ENCODE measurements around the gene MTUS2.

MTUS2 gene

GRCh38 chr13:29174093-29174492 lies 354.0 kb downstream of the MTUS2 start:
- H3K4me1 Mint-ChIP-seq, result no peaks in the 10 kb centered on the region
- peaks cover 27% of the 10 kb centered on the region for H3K9me3 Mint-ChIP-seq

GRCh38 chr13:29175250-29175873 lies 355.2 kb downstream of the MTUS2 start:
- Mint-ChIP-seq H3K27ac (no peak overlapping the region), H3K4me1 (no peaks in the 10 kb centered on the region), H3K27me3 (ENCODE audit: low read depth, poor library complexity) (no peaks in the 10 kb centered on the region), H3K4me3 (no peak overlapping the region), H3K9me3 (peaks cover 27% of the 10 kb centered on the region), H3K36me3 (ENCODE audit: low read depth) (no peaks in the 10 kb centered on the region)
- TF ChIP-seq, protein P1, sequence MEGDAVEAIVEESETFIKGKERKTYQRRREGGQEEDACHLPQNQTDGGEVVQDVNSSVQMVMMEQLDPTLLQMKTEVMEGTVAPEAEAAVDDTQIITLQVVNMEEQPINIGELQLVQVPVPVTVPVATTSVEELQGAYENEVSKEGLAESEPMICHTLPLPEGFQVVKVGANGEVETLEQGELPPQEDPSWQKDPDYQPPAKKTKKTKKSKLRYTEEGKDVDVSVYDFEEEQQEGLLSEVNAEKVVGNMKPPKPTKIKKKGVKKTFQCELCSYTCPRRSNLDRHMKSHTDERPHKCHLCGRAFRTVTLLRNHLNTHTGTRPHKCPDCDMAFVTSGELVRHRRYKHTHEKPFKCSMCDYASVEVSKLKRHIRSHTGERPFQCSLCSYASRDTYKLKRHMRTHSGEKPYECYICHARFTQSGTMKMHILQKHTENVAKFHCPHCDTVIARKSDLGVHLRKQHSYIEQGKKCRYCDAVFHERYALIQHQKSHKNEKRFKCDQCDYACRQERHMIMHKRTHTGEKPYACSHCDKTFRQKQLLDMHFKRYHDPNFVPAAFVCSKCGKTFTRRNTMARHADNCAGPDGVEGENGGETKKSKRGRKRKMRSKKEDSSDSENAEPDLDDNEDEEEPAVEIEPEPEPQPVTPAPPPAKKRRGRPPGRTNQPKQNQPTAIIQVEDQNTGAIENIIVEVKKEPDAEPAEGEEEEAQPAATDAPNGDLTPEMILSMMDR (IDR thresholded peaks at IDR 0.05), result no peak
- no peak for DNase-seq

More at GRCh38 chr13:29174093-29174492, 354.0 kb downstream of the MTUS2 start:
- Mint-ChIP-seq H3K27me3 (ENCODE audit: low read depth, poor library complexity) (no peaks in the 10 kb centered on the region), H3K4me3 (no peak overlapping the region), H3K27ac (no peak overlapping the region), H3K36me3 (ENCODE audit: low read depth) (no peaks in the 10 kb centered on the region)
- no peak for DNase-seq
- TF ChIP-seq, protein P1 (IDR thresholded peaks at IDR 0.05), result no peak

- Mint-ChIP-seq H3K9me3 (peaks cover 40% of the 10 kb centered on the region), H3K27ac (no peak overlapping the region), H3K36me3 (ENCODE audit: low read depth) (peaks cover 2% of the 10 kb centered on the region), H3K27me3 (ENCODE audit: low read depth, poor library complexity) (no peaks in the 10 kb centered on the region), H3K4me1 (no peaks in the 10 kb centered on the region), H3K4me3 (no peak overlapping the region)
- no peak for DNase-seq
- TF ChIP-seq, protein P1 (IDR thresholded peaks at IDR 0.05), result no peak
Observed at GRCh38 chr13:29180055-29180454, 359.9 kb downstream of the MTUS2 start.

DNA sequence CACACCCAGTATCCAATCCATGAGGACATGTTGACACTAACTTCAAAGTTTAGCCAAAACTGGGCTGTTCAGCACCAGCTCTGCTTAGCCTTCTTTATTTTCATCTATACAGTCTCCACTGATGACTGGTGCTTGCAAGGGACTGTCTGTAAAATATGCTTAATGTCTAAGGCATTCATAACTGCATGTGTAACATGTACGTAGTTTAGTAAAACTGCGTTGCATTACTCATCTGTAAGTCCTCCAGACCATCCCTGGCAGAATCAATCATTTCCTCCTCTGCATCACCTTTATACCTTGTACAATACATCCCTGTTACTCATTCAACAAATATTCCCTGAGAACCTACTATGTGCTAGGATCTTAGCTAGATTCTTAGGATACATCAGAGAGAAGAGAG lies 362.1 kb downstream of the MTUS2 start:
- no peaks in the 10 kb centered on the region for H3K4me1 Mint-ChIP-seq
- no peak for DNase-seq
- no peak overlapping the region for H3K27ac Mint-ChIP-seq
- H3K27me3 Mint-ChIP-seq (ENCODE audit: low read depth, poor library complexity), result no peaks in the 10 kb centered on the region
- no peak overlapping the region for H3K4me3 Mint-ChIP-seq
- peaks cover 6% of the 10 kb centered on the region for H3K36me3 Mint-ChIP-seq (ENCODE audit: low read depth)
- TF ChIP-seq, protein P1 (IDR thresholded peaks at IDR 0.05), result no peak
- H3K9me3 Mint-ChIP-seq, result peaks cover 43% of the 10 kb centered on the region

DNA sequence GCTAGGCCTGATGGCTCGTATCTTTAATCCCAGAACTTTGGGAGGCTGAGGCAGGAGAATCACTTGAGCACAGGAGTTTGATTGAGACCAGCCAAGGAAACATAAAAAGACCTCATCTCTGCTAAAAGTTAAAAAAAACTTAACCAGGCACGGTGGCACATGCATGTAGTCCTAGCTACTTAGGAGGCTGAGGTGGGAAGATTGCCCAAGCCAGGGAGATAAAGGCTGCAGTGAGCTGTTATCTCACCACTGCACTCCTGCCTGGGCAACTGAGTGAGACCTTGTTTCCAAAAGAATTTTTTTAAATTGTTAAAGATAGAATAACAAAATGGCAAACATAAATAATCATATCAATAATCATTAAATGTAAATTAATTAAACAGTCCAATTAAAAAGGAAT lies 365.8 kb downstream of the MTUS2 start:
- Mint-ChIP-seq H3K27ac (no peak overlapping the region), H3K4me3 (no peak overlapping the region), H3K4me1 (no peaks in the 10 kb centered on the region), H3K36me3 (ENCODE audit: low read depth) (peaks cover 6% of the 10 kb centered on the region), H3K27me3 (ENCODE audit: low read depth, poor library complexity) (no peaks in the 10 kb centered on the region), H3K9me3 (peaks cover 55% of the 10 kb centered on the region)
- no peak for DNase-seq
- TF ChIP-seq, protein P1 (IDR thresholded peaks at IDR 0.05), result no peak

- DNase-seq, result no peak
- Mint-ChIP-seq H3K4me3 (no peak overlapping the region), H3K27ac (no peak overlapping the region), H3K4me1 (no peaks in the 10 kb centered on the region), H3K36me3 (ENCODE audit: low read depth) (peaks cover 6% of the 10 kb centered on the region), H3K27me3 (ENCODE audit: low read depth, poor library complexity) (no peaks in the 10 kb centered on the region), H3K9me3 (peaks cover 46% of the 10 kb centered on the region)
- TF ChIP-seq, protein P1 (IDR thresholded peaks at IDR 0.05), result no peak
Observed at GRCh38 chr13:29187584-29187983, 367.4 kb downstream of the MTUS2 start.
